Liver (tissue), 3 donors: ENCODE data around the gene LPXN.

Experiments
- EGR1 ChIP-seq, 2 donors: IDR thresholded peaks; 2 replicates each; pipeline ENCODE4 v1.6.1; 2016 to 2018; ENCODE audit warnings: antibody characterized with exemption in 2 of 2, low read depth in 2 of 2
- FOXA1 ChIP-seq: IDR thresholded peaks from 2 replicates; pipeline ENCODE4 v1.6.1; 2016; ENCODE audit warnings: antibody characterized with exemption
- GABPA ChIP-seq, 2 donors: IDR thresholded peaks in 1 of 2; conservative IDR thresholded peaks in 1 of 2; 2 replicates each; pipeline ENCODE4 v1.6.1; 2016; ENCODE audit warnings: antibody characterized with exemption in 2 of 2, mild to moderate bottlenecking in 1 of 2, moderate library complexity in 1 of 2
- JUND ChIP-seq, 2 donors: IDR thresholded peaks; 2 replicates each; pipeline ENCODE4 v1.6.1; 2016; ENCODE audit warnings: antibody characterized with exemption in 2 of 2
- RXRA ChIP-seq, 2 donors: IDR thresholded peaks; 2 replicates each; pipeline ENCODE4 v1.6.1; 2017 to 2018; ENCODE audit warnings: antibody characterized with exemption in 2 of 2, mild to moderate bottlenecking in 1 of 2
- SP1 ChIP-seq: IDR thresholded peaks from 2 replicates; pipeline ENCODE4 v1.6.1; 2018; ENCODE audit warnings: antibody characterized with exemption, mild to moderate bottlenecking
- TAF1 ChIP-seq: conservative IDR thresholded peaks from 2 replicates; pipeline ENCODE4 v1.6.1; 2016; ENCODE audit warnings: antibody characterized with exemption, mild to moderate bottlenecking
- YY1 ChIP-seq: IDR thresholded peaks from 2 replicates; pipeline ENCODE4 v1.6.1; 2016; ENCODE audit warnings: antibody characterized with exemption, mild to moderate bottlenecking
- TF ChIP-seq, protein P1 (sequence below): fragments of 150-350 bp; IDR thresholded peaks from 2 replicates; pipeline ENCODE4 v1.5.1; 2017; ENCODE audit warnings: improper control_type of control experiment, low read depth, low read length; ENCODE audit not compliant: missing input control
- TF ChIP-seq, protein P2 (sequence below): IDR thresholded peaks from 2 replicates; pipeline ENCODE4 v1.6.1; 2016; ENCODE audit warnings: antibody characterized with exemption, mild to moderate bottlenecking
- TF ChIP-seq, protein P3 (sequence below): IDR thresholded peaks from 2 replicates; pipeline ENCODE4 v1.6.1; 2016; ENCODE audit warnings: antibody characterized with exemption
- TF ChIP-seq, protein P4 (sequence below): IDR thresholded peaks from 2 replicates; pipeline ENCODE4 v1.6.1; 2016; ENCODE audit warnings: antibody characterized with exemption
- donor health status: healthy.
- donor health status: healthy.

GRCh38 chr11:58622344-58622743 lies 46.7 kb upstream of the LPXN start, which contains the start of gene CNTF:
- TF ChIP-seq, protein P1, sequence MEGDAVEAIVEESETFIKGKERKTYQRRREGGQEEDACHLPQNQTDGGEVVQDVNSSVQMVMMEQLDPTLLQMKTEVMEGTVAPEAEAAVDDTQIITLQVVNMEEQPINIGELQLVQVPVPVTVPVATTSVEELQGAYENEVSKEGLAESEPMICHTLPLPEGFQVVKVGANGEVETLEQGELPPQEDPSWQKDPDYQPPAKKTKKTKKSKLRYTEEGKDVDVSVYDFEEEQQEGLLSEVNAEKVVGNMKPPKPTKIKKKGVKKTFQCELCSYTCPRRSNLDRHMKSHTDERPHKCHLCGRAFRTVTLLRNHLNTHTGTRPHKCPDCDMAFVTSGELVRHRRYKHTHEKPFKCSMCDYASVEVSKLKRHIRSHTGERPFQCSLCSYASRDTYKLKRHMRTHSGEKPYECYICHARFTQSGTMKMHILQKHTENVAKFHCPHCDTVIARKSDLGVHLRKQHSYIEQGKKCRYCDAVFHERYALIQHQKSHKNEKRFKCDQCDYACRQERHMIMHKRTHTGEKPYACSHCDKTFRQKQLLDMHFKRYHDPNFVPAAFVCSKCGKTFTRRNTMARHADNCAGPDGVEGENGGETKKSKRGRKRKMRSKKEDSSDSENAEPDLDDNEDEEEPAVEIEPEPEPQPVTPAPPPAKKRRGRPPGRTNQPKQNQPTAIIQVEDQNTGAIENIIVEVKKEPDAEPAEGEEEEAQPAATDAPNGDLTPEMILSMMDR = no peak
- TF ChIP-seq JUND (IDR thresholded peaks at IDR 0.05) (no peak), YY1 (no peak), FOXA1 (no peak), GABPA (IDR thresholded peaks at IDR 0.05 in 1 of 2, conservative IDR thresholded peaks at IDR 0.05 in 1 of 2) (no peak), TAF1 (no peak), RXRA (IDR thresholded peaks at IDR 0.05) (no peak), SP1 (no peak), EGR1 (IDR thresholded peaks at IDR 0.05; ENCODE audit: low read depth in 2 of 2) (no peak)
- TF ChIP-seq, protein P2, sequence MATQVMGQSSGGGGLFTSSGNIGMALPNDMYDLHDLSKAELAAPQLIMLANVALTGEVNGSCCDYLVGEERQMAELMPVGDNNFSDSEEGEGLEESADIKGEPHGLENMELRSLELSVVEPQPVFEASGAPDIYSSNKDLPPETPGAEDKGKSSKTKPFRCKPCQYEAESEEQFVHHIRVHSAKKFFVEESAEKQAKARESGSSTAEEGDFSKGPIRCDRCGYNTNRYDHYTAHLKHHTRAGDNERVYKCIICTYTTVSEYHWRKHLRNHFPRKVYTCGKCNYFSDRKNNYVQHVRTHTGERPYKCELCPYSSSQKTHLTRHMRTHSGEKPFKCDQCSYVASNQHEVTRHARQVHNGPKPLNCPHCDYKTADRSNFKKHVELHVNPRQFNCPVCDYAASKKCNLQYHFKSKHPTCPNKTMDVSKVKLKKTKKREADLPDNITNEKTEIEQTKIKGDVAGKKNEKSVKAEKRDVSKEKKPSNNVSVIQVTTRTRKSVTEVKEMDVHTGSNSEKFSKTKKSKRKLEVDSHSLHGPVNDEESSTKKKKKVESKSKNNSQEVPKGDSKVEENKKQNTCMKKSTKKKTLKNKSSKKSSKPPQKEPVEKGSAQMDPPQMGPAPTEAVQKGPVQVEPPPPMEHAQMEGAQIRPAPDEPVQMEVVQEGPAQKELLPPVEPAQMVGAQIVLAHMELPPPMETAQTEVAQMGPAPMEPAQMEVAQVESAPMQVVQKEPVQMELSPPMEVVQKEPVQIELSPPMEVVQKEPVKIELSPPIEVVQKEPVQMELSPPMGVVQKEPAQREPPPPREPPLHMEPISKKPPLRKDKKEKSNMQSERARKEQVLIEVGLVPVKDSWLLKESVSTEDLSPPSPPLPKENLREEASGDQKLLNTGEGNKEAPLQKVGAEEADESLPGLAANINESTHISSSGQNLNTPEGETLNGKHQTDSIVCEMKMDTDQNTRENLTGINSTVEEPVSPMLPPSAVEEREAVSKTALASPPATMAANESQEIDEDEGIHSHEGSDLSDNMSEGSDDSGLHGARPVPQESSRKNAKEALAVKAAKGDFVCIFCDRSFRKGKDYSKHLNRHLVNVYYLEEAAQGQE = no peak
- TF ChIP-seq, protein P3, sequence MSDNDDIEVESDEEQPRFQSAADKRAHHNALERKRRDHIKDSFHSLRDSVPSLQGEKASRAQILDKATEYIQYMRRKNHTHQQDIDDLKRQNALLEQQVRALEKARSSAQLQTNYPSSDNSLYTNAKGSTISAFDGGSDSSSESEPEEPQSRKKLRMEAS = no peak
- TF ChIP-seq, protein P4, sequence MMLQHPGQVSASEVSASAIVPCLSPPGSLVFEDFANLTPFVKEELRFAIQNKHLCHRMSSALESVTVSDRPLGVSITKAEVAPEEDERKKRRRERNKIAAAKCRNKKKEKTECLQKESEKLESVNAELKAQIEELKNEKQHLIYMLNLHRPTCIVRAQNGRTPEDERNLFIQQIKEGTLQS = no peak
